GM06990 (cell line): ENCODE data around the gene ZNF655.
"Not testable (repeated sequence)": the region's sequence is repeated elsewhere in the genome, so short reads cannot be mapped to it uniquely, and the experiment has no call there.

Source experiments
- DNase-seq: peaks from one replicate; pipeline ENCODE4 v3.0.0-alpha.2; 2011; ENCODE audit not compliant: insufficient read length; ENCODE audit errors: extremely low read depth
- H3K27me3 ChIP-seq: replicated peaks from 2 replicates; pipeline ENCODE4 v1.6.0; 2011; ENCODE audit warnings: low read length; ENCODE audit not compliant: control insufficient read depth, insufficient read depth
- H3K36me3 ChIP-seq: 2 replicates; pipeline ENCODE4 v1.5.1; 2011; ENCODE audit warnings: low read length; ENCODE audit not compliant: control insufficient read depth, insufficient read depth
- H3K4me3 ChIP-seq: replicated peaks from 2 replicates; pipeline ENCODE4 v1.5.1; 2011; ENCODE audit warnings: low read depth, mild to moderate bottlenecking, control low read depth, low read length
- TF ChIP-seq, protein P1 (sequence below): IDR thresholded peaks from 2 replicates; pipeline ENCODE4 v1.5.1; 2011; ENCODE audit warnings: low read length, control low read depth, mild to moderate bottlenecking, inconsistent platforms; ENCODE audit not compliant: insufficient read depth, poor library complexity, severe bottlenecking

The ZNF655 gene

DNA sequence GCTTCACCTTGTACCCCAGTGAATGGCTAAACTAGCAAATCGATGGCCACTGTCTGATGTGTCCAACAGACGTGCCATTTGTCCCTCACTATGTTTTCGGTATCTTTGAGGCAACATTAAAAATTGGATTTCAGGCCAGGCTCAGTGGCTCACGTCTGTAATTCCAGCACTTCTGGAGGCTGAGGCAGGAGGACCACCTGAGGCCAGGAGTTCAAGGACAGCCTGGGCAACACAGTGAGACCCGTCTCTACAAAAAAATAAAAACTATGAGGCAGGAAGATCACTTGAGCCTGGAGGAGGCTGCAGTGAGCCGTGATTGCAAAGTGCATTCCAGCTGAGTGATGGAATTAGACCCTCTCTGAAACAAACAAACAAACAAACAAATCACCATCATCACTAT, 14.5 kb upstream of the ZNF655 start:
- no peak for DNase-seq
- H3K36me3 ChIP-seq, result no peaks in the 10 kb centered on the region
- no peak overlapping the region for H3K4me3 ChIP-seq
- TF ChIP-seq, protein P1, sequence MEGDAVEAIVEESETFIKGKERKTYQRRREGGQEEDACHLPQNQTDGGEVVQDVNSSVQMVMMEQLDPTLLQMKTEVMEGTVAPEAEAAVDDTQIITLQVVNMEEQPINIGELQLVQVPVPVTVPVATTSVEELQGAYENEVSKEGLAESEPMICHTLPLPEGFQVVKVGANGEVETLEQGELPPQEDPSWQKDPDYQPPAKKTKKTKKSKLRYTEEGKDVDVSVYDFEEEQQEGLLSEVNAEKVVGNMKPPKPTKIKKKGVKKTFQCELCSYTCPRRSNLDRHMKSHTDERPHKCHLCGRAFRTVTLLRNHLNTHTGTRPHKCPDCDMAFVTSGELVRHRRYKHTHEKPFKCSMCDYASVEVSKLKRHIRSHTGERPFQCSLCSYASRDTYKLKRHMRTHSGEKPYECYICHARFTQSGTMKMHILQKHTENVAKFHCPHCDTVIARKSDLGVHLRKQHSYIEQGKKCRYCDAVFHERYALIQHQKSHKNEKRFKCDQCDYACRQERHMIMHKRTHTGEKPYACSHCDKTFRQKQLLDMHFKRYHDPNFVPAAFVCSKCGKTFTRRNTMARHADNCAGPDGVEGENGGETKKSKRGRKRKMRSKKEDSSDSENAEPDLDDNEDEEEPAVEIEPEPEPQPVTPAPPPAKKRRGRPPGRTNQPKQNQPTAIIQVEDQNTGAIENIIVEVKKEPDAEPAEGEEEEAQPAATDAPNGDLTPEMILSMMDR, result no peak
- no peaks in the 10 kb centered on the region for H3K27me3 ChIP-seq

DNA sequence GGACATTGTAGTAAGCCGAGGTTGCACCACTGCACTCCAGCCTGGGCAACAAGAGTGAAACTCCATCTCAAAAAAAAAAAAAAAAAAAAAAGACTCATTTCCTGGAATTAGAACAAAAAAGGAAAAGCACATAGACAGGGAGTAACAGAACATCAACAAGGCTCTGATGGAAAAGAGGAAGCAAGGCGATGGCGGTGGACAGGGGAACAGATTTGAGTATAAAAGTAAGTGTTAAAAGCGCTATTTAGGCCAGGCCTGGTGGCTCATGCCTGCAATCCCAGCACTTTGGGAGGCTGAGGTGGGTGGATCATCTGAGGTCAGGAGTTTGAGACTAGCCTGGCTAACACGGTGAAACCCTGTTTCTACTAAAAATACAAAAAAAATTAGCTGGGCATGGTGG, 13.1 kb upstream of the ZNF655 start:
- H3K27me3 ChIP-seq, DNase-seq, H3K4me3 ChIP-seq, H3K36me3 ChIP-seq: not testable (repeated sequence)

DNA sequence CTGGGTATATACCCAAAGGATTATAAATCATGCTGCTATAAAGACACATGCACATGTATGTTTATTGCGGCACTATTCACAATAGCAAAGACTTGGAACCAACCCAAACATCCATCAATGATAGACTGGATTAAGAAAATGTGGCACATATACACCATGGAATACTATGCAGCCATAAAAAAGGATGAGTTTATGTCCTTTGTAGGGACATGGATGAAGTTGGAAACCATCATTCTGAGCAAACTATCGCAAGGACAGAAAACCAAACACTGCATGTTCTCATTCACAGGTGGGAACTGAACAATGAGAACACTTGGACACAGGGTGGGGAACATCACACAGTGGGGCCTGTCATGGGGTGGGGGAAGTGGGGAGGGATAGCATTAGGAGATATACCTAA, 8.9 kb upstream of the ZNF655 start:
- not testable (repeated sequence) for H3K4me3 ChIP-seq, DNase-seq, H3K36me3 ChIP-seq, H3K27me3 ChIP-seq

DNA sequence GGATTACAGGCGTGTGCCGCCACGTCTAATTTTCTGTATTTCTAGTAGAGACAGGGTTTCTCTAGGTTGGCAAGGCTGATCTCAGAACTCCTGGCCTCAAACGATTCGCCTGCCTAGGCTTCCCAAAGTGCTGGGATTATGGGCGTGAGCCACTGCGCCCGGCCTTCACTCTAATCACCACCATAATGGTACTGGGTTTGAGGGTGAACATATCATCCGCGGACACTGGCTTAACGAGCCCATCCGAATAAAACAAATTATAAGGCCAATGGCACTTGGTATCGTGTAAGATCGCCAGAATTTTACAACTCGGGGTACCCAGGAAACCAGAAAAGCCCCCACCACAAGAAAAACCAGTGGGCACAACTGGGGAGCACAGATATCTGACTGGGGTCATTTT, 7.1 kb upstream of the ZNF655 start:
- Histone ChIP-seq H3K36me3 (peaks cover 3% of the 10 kb centered on the region), H3K4me3 (peak overlapping the region; percentile 97), H3K27me3 (no peaks in the 10 kb centered on the region)
- DNase-seq, result no peak
- TF ChIP-seq, protein P1, result no peak

DNA sequence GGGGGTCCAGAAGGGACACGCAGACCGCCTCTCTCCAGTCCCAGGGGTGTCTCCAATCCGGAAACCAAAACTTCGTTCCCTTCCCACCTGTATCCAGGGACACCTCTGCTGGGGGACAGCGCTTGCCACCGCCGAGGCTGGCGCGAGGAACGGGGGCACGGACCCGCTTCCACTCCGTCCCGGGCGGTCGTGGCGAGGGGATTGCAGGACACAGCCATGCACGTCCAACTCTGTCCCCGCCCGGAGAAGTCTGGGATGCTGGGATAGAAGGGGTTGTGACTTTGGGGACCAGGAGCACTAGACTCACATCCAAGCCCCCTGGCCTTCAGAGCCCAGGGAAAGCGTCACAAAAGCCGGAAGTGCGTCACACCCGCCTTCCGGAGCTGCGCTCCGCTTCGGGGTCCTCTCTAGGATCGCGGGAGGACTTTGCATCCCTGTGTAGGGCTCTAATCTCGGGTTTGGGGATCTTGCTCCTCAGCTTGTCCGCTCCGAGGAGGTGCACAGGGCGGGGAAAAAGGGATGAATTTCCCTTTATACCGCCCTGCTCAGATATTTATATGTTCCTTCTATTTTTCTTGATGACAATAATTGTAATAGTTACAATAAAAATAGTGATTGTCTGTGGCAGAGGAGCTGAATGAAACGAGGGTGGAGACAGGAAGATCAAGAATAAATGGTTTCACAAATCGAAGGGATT, 6.5 kb upstream of the ZNF655 start, which contains the start of gene FAM200A:
FAM200A (minus strand) TSS at position 348 of the 697 bp plus-strand sequence. CDS start 3,707 bp downstream, outside the sequence.
- H3K27me3 ChIP-seq, result no peaks in the 10 kb centered on the region
- H3K36me3 ChIP-seq, result peaks cover 3% of the 10 kb centered on the region
- TF ChIP-seq, protein P1, result no peak
- peak within 1 kb of the TSS; percentile 97 for H3K4me3 ChIP-seq
- peak; percentile 83 for DNase-seq

DNA sequence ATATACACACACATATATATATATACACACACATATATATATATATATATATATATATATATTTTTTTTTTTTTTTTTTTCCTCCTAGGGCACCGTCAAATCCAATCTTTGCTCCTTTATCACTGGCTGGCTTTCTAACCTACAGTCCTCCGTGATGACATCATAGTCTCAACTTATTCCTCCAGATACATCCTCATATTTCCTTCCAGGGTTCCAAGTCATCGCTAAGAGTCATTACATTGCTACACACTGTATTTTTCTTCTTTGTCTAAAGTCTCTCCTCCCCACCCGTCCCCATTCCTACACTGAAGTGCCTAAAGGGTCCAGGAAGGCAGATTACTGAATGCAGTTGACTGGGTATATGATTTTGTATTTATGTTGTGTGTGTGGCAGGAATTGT, 5.4 kb upstream of the ZNF655 start:
- Histone ChIP-seq H3K27me3 (no peaks in the 10 kb centered on the region), H3K36me3 (peaks cover 3% of the 10 kb centered on the region), H3K4me3 (no peak overlapping the region)
- no peak for DNase-seq
- TF ChIP-seq, protein P1, result no peak

DNA sequence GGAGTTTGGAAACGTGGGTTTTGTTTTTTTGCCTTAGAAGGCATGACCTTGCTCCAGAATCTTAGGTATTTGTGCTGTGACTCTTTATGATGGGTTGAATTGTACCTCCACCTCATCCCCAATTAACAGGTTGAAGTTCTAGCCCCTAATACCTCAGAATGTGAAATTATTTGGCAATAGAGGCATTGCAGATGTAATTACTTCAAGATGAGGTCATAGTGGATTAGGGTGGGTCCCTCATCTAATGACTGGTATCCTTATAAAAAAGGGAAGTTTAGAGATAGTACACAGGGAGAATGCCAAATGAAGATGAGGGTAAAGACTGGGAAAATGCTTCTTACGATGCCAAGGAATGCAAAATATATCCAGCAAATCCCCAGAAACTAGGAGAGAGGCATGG, 3.5 kb upstream of the ZNF655 start:
- TF ChIP-seq, protein P1, result no peak
- no peaks in the 10 kb centered on the region for H3K27me3 ChIP-seq
- H3K4me3 ChIP-seq, result no peak overlapping the region
- no peak for DNase-seq
- H3K36me3 ChIP-seq, result peaks cover 3% of the 10 kb centered on the region
